HG03439 (cell line): ENCODE measurements around the gene KDM2B.

Experiments
- ATAC-seq: cut with Tn5 transposase; IDR thresholded peaks from one replicate; pipeline ENCODE4 v1.9.1; 2021; ENCODE audit warnings: mild to moderate bottlenecking, moderate library complexity; ENCODE audit not compliant: unreplicated experiment

The KDM2B gene

GRCh38 chr12:121580959-121581685 is at the start of gene KDM2B:
TSS of gene KDM2B (minus strand) at chr12:121581023. CDS start at chr12:121580911, 112 bp downstream.
- no peak for ATAC-seq

DNA sequence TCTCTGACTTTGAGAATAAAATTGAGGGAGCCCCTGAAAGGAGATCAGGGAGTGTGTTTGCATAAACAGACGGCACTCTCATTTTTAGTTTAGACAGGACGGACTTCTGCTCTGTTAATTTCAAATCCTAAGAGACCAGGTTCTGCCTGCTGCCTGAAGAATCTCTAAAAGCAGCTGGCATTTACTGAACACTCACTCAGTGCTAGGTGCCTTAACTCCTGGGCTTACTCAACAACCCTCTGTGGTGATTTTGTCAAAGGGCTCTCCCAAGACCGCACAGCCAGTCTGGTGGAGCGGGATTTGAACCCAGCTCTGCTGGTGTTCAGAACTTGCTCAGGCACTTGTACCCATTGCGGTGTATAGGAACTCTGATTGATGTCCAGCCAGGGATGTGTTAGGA is 47.7 kb upstream of the KDM2B start:
- no peak for ATAC-seq

GRCh38 chr12:121628037-121628436 is 47.2 kb upstream of the KDM2B start:
- ATAC-seq, result no peak

DNA sequence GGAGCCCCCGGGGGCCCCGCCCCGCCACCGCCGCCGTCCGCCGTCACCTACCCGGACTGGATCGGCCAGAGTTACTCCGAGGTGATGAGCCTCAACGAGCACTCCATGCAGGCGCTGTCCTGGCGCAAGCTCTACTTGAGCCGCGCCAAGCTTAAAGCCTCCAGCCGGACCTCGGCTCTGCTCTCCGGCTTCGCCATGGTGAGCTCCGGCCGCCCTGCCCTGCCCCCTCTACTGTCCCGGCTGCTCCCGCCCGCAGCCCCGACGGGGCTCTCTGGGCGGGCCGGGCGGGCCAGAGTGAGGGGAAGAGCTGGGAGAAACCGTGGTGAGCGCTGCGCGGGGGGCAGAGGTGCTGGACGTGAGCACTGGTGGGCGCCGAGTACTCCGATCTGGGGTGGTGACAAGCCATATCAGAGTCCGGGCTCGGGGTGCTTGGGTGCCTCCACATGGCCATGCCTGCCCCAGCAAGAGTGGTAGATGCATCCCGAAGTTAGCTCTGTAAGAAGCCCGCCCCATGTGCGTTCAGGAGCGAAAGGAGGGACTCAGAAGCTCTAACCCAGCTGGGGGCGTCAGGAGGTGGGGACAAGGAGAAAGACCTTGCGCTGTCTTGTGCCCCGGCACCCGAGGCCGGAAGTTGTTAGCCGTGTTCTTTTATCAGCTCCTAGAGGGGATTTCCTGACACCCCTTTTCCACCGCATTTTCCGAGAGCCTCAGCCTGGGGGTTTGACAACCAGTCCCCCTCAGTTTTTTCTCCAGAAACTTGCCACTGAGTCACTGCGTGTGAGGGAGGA is 46.2 kb upstream of the KDM2B start:
- ATAC-seq, result peak; percentile 39

GRCh38 chr12:121626087-121626852 is 45.4 kb upstream of the KDM2B start, which contains the start of gene ORAI1:
TSS of gene ORAI1 (plus strand) at chr12:121626530.
- peak; percentile 72 for ATAC-seq

DNA sequence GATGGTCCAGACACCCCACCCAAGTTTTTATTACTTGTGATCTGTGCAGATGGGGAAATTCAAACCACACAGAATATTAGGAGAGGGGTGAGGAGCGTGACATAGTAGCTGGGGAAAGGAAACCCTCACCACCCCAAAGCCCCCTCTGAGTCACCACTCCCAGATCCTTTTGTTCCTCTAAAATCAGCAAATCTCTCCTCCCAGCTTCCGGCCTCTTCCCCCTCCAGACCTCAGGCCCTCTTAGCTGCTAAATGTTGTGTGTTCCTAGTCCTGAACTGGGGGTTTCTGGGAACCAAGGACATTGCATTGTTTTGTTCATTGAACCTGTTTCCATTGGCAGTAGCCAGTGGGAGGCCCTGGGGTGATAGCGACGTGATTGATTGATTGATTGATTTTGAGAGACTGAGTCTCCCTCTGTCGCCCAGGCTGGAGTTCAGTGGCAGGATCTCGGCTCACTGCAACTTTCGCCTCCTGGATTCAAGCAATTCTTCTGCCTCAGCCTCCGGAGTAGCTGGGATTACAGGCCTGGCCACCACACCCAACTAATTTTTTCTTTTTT is 39.6 kb upstream of the KDM2B start:
- ATAC-seq, result no peak

DNA sequence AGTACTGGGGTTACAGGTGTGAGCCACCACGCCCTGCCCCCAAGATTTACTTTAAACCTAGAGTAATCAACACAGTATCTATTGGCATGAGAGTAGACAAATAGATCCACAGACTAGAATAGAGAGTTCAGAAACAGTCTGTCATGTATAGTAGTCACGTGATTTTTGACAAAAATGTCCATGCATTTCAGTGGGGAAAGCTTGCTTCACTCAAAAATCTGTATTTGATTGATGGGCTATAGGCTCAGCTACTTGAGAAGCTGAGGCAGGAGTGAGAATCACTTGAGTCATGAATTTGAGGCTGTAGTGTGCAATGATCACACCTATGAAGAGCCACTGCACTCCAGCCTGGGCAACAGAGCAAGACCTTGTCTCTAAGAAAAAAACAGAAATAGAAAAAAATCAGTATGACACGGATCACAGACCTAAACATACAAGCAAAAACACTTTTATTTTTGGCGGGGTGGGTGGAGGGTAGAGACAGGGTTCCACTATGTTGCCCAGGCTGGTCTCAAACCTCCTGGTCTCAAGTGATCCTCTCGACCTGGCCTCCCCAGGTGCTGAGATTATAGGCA is 37.9 kb upstream of the KDM2B start:
- ATAC-seq, result no peak

DNA sequence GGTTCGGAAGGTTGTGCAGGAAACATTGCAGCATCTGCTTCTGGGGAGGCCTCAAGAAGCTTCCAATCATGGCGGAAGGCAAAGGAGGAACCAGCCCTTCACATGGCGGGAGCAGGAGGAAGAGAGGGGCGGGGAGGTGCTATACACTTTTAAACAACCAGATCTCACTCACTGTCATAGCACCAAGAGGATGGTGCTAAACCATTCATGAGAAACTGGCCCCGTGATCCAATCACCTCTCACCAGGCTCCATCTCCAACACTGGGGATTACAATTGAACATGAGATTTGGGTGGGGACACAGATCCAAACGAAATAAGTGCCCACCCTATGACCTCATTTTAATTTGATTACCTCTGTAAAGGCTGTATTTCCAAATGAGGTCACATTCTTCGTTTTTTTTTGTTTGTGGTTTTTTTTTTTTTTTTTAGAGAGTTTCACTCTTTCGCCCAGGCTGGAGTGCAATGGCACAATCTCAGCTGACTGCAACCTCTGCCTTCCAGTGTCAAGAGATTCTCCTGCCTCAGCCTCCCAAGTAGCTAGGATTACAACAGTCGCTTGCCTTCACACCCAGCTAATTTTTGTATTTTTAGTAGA is 34.1 kb upstream of the KDM2B start:
- ATAC-seq, result no peak

DNA sequence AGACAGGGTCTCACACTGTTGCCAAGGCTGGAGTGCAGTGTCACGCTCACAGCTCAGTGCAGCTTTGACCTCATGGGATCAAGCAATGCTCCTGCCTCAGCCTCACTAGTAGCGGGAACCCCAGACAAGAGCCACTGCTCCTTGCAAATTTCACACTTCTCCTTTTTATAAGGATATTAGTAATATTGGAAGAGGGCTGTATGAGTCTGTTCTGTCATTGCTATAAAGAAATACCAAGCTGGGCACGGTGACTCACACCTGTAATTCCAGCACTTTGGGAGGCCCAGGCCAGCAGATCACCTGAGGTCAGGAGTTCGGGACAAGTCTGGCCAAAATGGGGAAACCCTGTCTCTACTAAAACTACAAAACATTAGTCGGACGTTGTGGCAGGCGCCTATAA is 32.6 kb upstream of the KDM2B start:
- ATAC-seq, result no peak

- no peak for ATAC-seq
Observed at GRCh38 chr12:121611306-121611705, 30.5 kb upstream of the KDM2B start.

GRCh38 chr12:121610239-121611149 is 29.7 kb upstream of the KDM2B start:
- ATAC-seq, result no peak

DNA sequence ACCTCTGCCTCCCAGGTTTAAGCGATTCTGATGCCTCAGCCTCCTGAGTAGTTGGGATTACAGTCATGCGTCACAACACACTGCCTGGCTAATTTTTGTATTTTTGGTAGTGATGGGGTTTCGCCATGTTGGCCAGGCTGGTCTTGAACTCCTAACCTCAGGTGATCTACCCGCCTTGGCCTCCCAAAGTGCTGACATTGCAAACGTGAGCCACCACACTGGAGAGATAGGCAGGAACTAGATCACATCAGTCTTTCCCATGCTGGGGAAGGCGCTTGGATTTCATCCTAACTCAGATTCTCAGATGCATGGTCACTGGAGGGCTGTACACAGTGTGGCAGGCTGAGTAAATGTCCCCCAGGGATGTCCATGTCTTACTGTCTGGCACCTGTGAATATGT is 27.5 kb upstream of the KDM2B start:
- no peak for ATAC-seq

GRCh38 chr12:121603581-121603980 is 22.8 kb upstream of the KDM2B start:
- no peak for ATAC-seq

- ATAC-seq, result no peak
Observed at GRCh38 chr12:121602766-121603165, 21.9 kb upstream of the KDM2B start.

DNA sequence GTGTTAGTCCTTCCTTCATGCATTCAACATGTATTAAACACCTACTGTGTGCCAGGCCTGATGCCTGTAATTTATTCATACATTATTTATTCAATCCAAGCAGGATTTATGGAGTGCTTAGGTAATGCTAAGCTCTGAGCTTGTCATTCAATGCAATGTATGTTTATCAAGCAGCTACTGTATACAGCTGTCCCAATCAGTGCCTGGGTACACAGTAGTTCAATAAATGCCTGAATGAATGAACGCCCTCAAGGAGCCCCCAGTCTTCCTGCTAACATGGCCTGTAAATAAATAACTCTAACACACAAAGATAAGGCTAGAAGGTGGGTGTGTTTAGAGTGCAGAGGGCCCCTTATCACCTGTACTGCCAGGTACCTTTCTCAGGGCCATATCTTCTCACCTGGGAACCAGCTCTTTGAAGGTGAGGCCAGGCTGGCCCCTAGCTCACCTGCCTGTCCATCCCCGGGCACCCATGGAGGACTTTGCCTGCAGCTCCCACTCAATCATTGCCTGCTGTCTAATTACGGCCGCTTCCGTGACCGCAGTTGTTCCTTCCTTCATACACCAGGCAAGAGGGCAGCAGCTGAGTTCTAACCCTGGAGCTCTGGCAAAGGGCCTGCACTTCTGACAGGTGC is 20.0 kb upstream of the KDM2B start:
- ATAC-seq, result no peak

DNA sequence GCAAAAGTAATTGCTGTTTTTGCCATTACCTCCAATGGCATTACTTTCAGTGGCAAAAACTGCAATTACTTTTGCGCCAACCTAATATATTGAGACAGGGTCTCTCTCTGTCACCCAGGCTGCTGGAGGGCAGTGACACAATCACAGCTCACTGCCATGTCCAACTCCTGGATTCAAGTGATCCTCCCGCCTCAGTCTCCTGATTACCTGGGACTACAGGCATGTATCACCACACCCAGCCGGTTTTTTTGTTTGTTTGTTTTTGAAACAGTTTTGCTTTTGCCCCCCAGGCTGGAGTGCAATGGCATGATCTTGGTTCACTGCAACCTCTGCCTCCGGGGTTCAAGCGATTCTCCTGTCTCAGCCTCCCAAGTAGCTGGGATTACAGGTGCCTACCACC is 15.7 kb upstream of the KDM2B start:
- ATAC-seq, result no peak

GRCh38 chr12:121595520-121595919 is 14.7 kb upstream of the KDM2B start:
- no peak for ATAC-seq

GRCh38 chr12:121592320-121592719 is 11.5 kb upstream of the KDM2B start:
- ATAC-seq, result no peak
